NCI-H82 treated with DMSO at 0.1 percent for 48 hours (cell line): ENCODE data around the gene RASA3.
"Not testable (repeated sequence)": the region's sequence is repeated elsewhere in the genome, so short reads cannot be mapped to it uniquely, and the experiment has no call there.

ENCODE experiments used
- DNase-seq: peaks from one replicate; lab custom pipeline; 2025; ENCODE audit not compliant: unreplicated experiment; lab: John Stamatoyannopoulos, UW

Gene RASA3

DNA sequence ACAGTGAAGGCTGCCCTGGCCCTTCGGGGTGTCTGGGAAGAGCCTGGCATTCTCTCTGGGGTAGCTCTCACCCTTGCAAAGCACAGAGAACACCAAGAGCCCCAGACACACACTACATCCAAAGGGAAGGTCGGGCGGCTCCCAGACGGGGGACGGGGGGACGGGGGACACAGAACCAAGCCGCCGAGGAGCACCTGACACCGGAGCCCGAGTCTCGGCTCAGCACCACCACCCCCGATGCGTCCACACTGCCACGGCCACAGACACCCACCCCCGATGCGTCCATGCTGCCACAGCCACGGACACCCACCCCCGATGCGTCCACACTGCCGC, 29.2 kb downstream of the RASA3 start:
- DNase-seq, result not testable (repeated sequence)

DNA sequence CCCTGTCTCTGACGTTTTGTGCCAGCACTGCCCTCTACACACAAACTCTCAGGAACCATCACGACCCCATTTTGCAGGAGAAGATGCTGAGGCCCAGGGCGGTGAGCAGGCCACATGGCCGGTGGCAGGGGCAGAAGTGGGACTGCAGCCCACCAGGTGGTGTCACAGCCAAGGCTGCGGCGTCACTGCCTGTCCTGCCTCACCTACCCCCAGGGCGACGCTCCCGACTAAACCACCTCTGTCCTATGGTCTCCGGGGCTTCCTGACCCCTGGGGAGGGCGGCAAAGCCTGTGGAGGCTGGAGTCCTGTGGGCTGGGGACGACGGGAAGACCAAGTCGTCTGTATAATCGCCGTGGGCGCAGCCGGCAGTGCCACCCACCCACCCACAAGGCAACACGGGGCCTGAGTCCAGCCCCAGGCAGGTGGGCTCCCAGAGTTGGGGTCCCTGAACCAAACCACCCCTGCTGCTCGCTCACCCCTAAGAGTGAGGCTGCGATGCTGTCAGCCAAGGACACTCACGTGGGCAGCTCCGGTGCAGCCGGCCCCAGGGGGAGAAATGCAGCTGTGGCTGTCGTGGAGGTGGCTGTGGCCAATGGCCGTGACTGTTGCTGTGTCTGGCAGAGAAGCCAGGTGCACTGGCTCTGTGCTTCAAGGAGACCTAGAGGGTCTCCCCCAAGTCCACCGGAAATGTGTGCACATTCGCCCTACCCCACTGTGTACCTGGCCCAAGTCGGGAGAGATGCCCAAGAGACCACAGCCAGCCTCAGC, 29.7 kb downstream of the RASA3 start:
- DNase-seq, result no peak

DNA sequence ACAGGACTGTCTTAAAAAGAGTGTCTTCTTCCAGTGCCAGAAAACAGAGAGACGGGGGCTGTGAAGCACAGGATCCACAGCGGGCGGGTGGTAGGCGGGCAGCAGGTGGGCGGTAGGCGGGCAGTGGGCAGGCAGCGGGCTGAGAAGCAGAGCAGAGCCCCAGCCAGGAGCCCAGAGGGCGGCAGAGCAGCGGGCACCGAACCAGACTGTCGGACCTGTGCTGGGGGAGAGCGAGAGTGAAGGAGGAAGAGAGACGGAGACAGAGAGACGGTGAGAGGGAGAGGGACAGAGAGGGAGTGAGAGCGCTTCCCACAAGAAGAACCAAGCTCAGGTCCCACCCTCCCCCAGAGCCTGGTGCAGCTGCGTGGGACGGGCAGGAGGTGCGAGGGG, 30.3 kb downstream of the RASA3 start:
- DNase-seq, result no peak

DNA sequence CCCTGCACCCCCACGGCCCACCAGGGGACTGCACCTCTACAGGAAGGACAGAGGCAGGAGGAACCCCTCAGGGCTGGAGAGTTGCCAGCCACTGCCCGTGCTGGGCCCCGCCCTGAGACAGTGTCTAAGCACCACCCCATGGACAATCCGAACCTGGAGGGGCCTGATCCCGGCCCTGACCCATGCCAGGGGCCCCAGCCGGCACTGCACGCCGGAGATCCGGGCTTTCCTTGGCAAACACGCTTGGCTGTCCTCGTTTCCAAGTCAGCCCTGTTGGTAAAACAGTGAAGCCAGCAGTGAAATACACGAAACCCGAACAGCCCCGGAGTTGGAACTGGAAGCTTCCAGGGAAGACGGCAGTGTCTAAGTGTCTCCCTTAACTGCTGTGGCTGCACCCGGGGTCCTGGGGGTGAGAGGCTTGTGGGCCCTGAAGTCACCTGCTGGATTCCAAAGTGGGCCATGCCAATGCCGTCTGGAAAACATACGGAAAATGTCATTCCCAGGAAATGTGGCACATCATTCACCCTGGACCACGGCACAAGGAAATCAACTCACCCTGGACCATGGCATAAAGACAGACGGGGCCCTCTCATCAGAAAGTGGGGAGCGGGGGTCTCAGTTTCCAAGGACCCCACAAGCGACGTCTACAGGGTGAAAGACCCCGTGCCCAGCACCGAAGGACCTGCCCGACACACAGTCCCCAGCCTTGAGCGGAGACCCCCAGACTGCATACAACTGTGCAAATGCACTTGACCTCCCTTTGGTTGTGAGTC, 30.9 kb downstream of the RASA3 start:
- no peak for DNase-seq

DNA sequence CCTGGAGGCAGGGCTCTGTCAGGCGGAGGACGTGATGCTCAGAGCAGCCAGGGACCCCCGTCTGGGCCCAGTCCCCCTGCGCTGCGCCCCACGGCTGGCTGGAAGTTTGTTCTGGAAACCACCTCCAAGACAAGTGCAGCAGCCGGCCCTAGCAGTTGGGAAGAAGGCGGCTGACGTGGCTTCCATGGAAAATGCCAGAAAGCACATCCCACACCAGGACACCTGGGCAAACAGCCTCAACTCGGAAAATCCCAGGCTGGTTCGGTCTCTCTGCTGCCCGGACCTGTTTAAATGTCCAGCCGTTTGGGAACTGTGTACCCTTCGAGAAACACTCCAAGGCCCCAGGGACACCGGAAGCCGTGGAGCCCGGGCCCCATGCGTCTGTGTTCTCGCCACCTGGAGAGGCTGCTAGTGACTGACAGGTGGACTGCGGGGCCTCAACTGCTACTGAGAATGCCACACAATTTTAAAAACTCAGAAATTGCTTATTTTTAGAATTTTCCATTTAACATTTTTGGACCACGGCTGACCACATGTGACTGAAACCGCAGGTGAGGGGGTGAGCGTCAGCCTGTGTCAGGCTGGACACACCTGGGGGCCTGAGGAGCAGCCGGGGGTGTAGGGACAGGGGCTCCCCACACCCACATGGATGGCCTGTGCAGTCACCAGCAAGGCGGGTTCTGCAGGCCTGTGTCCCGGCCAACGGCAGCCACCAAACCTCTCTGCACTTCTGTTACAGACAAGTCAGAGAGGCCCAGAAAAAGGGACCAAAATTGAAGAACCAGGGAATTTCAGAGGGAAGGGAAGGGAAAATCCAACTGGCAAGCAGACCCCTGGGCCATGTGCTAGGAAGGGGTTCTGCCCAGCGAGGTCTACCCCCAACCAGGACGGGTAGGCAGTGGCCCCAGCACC, 31.7 kb downstream of the RASA3 start:
- no peak for DNase-seq

DNA sequence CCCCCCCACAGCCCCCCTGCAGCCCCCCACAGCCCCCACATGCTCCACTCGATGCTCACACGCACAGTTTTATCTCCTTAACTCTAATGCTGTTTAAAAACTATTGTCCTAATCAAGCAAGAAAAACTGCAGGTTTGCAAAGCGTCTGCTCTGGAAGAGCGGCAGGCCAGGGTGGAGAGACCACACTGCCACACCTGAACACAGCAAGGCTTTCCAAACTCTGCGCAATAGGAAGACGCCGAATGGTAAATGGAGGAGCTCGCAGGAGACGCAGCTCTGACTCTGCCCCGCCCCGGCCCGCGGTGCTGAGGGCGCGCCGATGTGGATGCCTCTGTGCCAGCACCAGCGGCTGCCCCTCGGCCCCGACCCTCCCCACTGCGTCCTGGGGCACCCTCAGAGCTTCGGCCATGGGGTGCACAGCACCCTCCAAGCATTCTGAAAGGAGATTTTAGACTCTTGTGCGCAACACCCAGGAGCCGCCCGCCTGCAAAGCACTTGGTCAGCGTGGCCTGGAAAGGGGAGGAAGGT, 32.4 kb downstream of the RASA3 start:
- no peak for DNase-seq

DNA sequence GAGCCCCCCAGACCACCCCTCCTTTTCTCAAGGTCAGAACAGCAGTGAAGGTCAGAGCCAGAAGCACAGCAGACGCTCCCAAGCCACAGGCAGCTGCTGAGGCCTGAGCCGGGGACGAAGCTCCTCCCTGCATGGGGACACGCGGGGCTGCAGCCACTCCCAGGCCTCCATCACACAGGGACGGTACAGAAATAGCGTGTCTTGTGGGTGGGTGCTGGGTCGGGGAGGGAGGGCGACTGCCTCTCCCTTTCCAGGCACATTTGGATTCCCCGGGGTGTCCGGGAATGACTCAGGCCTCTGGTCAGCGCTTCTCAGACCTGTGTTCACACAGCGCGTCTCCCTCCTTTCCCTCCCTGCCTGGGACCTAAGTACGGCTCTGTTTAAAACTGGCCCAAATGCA, 33.2 kb downstream of the RASA3 start:
- DNase-seq, result no peak

DNA sequence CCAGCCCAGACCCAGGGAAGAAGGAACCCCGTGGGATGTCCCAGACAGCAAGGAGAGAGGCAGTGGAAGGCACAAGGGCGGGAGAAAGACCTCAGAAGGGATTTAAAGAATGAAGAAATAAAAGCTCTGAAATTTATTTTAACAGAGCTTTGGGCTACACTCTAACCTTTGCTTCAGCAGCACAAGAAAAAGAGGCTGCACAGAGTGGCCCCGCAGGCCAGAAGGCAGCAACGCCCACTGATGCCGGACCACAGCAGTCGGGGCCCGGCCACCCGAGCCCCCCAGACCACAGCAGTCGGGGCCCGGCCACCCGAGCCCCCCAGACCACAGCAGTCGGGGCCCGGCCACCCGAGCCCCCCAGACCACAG, 33.8 kb downstream of the RASA3 start:
- not testable (repeated sequence) for DNase-seq

DNA sequence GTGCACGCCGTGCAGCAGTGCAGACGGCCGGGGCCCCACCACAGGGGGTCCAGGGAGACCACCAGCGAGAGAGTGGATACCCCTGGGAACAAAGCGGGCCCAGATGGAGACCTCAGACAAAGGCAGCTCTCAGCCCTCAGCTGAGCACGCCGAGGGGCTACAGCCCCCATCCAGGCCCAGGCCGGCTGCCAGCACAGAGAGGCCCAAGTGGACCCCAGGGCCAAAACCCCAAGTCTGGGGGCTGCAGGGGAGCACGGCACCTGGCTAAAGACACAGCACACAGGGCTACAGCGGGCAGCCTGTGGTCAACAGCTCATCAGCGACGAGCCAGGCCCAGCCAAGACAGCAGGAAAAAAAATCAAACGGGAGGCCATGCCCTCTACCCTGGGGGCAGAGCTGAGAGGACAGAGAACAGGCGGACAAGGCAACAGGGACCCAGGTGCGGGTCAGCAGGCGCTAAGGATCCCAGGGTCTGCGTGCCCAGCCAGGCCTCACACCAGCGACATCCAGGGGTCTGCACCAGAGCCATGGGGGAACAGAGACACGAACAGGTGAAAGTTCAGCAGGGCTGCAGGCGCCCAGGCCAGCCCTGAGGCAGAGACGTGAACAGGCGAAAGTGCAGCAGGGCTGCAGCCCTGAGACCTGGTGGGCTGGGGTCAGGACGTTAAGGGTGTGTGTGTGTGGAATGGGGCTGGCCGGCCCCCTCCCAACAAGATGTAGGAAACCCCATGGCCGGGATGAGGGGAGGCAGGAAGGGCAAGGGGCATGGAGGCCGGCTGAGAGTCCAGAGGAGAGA, 34.3 kb downstream of the RASA3 start:
- no peak for DNase-seq

DNA sequence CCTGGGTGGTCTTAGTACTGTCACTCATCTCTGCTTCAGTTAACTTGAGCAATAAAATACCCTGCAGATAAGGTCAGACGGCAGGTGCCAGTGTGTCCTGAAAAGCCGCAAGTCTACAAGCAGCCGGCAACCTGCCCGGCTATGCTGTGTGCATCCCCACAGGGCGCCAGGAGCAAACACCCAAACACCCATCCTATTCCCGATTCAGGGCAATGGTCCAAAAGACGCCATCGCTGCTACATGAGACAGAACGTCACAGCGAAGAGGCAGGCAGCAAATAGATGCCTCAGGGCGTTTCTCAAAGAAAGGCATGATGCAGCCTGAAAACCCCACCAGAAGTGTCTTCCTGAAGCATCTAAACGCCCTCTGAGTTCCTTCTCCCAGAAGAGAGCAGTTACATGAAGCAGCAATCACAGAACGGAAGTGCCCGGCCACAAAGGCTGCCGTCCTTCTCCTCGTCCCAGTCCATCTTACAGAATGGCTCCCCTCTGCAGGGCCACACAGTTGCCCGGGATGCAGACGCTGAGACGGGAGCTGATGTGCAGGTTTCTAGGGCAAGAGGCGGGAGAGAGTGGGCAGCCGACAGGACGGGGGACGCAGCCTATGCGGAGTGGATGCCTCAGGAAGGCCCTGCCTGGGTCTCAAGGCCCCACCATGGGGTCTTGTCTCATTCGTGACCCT, 35.1 kb downstream of the RASA3 start:
- DNase-seq, result no peak

DNA sequence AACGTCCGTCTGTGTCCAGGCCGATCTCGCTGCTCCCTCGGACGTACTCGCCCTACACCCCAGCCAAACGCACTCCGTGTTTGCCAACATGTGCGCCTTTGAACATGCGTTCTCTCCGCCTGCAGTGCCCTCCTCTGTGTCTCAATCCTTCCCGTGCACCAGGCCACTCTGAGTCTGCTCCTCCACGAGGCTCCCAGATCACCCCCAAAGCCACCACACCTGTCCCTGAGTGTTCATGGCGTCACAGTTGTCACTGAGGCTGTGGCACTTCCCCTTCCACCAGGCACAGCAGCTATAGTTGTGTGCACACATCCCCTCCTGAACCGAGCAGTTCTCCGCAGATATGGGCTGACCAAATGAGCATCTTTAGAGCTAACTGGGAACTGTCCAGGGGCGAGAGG, 35.6 kb downstream of the RASA3 start:
- DNase-seq, result no peak

DNA sequence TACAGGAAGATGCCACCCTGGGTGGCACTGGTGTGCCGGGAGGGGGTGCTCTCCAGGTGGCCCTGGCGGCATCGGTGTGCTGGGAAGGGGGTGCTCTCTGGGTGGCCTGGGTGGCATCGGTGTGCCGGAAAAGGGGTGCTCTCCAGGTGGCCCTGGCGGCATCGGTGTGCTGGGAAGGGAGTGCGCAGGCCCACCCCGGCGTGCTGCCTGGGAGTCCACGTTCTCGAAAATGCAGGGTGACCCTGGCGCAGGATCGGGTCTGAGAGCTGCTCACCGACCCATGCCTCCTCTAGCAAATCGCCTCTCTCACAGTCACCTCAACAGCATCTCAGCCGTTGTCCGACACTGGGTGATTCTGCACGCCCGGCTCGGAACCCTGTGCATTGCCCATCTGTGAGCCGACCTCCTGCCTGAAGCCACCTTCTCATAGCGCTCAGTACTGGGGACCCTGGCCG, 36.4 kb downstream of the RASA3 start:
- DNase-seq, result no peak

DNA sequence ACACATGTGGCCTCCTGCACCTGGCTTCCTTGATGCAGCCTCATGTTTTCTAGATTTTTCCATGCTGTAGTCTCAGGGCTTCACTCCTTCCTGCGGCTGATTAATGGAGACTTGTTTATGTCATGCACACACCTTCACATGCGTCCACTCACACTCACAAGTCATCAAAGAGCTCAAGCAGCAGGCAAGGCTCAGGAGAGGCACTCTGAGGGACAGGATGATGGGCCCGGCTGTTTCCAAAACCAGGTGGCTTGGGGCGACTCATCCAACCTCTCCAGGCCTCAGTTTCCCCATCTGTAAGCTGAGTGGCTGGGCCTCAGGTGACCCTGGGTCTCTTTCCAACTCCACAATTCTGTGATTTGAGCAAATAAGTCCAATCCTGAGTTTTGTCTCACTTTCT, 36.9 kb downstream of the RASA3 start:
- DNase-seq, result no peak

DNA sequence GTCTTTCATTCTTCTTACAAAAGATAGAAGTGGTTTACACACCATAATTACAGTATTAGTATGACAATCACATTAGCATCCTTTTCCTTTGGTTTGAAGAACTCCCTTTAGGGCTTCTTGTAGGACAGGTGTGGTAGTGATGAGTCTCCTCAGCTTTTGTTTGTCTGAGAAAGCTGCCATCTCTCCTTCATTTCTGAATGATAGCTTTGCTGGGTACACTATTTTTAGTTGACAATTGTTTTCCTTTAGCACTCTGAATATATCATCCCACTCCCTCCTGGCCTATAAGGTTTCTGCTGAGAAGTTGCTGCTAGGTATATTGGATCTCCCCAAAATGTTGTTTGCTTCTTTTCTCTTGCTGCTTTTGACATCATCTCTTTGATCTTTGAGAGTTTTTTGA, 39.3 kb downstream of the RASA3 start:
- DNase-seq, result no peak

DNA sequence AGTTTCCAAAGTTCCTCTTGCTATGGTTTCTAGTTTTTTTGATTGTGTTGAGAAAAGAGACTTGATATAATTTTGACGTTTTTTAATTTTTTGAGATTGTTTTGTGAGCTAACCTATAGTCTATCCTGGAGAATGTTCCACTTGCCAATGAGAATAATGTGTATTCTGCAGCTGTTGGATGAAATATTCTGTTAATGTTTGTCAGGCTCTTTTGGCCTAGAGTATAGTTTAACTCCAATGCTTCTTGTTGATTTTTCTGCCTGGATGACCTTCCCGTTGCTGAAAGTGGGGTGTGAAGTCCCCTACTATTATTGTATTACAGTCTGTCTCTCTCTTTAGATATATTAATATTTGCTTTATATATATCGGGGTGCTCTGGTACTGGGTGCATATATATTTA, 40.0 kb downstream of the RASA3 start:
- DNase-seq, result no peak

DNA sequence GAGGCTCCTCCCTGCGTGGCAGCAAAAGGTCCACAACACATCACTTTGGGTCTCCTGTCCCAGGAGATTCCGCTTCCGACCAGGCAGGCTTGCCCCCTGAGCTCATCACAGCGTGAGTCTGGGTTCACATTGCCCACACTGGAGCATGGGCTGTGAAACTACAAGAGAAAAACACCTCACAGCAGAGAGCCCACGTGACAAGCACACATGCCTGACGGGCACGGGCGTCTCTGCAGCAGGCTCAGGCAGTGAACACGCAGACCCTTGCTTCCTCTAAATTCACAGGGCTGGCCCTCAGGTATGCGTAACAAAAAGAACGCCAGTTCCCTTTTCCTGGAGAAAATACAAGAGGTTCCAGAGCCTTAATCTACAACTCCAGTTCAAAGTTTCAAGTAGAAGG, 41.9 kb downstream of the RASA3 start:
- no peak for DNase-seq

DNA sequence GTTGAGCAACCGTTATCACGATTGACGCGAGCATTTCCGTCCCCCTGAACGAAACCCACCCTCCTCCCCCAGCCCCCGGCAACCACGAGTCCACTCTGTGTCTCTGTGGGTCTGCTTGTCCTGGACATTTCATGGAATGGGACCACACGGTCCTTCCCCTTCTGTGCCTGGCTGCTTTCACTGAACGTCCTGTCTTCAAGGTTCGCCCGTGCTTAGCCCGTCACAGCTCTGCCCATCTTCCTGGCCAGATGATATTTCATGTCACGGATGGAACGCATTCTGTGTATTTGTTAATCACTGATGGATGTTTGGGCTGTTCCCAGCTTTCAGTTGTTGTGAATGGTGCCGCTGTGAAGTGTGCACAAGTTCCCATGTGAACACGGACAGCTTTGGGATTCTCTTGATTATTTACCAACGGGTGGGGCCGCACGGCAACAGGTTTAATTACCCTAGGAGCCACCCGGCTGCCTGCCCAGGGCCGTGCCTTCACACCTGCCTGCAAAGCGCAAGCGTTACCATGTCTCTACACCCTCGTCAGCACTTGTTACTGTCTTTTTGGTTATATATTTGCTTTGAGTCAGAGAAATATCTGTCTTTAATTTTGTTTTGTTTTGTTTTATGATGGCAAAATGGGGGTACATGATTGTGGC, 42.5 kb downstream of the RASA3 start:
- DNase-seq, result no peak

DNA sequence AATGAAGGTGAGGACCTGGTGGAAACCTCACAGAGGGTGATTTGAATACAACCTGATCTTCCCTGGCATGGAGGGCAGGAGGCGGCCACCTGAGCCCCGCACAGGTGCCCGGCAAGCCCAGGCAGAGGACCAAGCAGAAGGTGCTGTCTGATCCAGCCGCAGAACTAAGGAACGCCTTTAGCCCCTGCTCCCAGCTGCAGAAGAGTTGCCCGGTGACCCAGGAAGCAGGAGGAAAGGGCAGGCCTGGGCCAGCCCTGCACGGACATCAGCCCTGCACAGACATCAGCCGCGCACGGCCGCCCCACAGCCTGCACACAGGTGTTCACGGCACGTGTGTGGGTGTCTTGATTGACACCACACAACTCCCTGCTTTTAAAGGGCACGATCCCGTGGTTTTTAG, 43.1 kb downstream of the RASA3 start:
- DNase-seq, result no peak

DNA sequence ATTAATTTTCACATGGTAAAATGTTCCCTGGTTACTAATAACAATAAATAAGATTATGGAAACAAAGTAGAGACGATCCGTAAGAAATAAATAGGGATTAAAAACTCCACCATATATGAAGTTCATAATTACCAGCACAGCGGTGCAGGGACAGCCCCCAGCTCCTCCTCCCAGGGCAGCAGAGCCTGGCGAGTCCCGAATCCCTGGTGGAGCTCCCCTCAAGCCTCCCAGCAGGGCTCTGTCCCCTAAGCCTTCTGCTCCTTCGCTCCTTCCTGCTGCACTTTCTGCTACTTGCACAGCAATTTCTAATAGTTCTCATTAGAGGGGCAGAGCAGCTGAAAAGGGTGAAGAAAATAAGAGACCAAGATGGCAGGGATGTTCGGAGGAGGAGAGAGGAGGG, 43.6 kb downstream of the RASA3 start:
- no peak for DNase-seq

DNA sequence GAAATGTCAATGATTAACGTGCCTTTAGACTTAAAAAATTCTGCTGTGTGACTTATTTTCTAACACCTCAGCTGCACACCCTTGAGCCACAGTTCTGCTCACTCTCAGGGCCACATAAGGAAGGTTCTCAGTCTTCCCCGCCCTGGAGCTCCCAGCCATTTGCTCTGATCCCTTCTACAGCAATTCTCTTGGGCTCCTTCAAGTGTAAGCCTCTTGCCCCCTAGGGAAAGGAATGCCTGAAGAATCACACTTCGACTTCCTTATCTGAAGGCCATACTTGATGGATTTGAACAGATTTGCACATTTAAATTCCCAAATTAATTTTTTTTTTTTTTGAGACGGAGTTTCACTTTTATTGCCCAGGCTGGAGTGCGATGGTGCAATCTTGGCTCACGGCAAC, 44.2 kb downstream of the RASA3 start:
- DNase-seq, result no peak
